Keratinocyte (primary cell): ENCODE measurements around the gene LY86.

Experiments
- CTCF ChIP-seq, 3 experiments: IDR thresholded peaks in 1 of 3; conservative IDR thresholded peaks in 1 of 3; optimal IDR thresholded peaks in 1 of 3; 2 replicates in 2 of 3; 3 replicates in 1 of 3; pipeline versions ENCODE3 to v1.5.1; 2011; ENCODE audit warnings: low read length in 3 of 3, mild to moderate bottlenecking in 3 of 3, moderate library complexity in 2 of 3, control low read depth in 1 of 3, inconsistent platforms in 1 of 3; ENCODE audit not compliant: insufficient read depth in 2 of 3; ENCODE audit errors: extremely low read depth in 1 of 3
- EZH2 ChIP-seq: IDR thresholded peaks from one replicate; pipeline ENCODE4 v1.6.1; 2012; ENCODE audit warnings: inconsistent platforms, mild to moderate bottlenecking, low read length, moderate library complexity

GRCh38 chr6:6591778-6592465 is 3.4 kb downstream of the LY86 start:
- TF ChIP-seq CTCF (optimal IDR thresholded peaks at IDR 0.05 in 1 of 3, IDR thresholded peaks at IDR 0.05 in 1 of 3, conservative IDR thresholded peaks at IDR 0.05 in 1 of 3; ENCODE audit: extremely low read depth in 1 of 3, insufficient read depth in 2 of 3, low read length in 3 of 3) (no peak), EZH2 (no peak)
